Activated CD8-positive, alpha-beta memory T cell treated with anti-CD3 and anti-CD28 coated beads, Interleukin-2, amount 50 U/mL, for 1 hour (primary cell): ENCODE results near the gene SCLY.

ENCODE experiments used
- DNase-seq: peaks from one replicate; pipeline ENCODE4 v3.0.0-alpha.2; 2020; ENCODE audit errors: extremely low read depth

The SCLY gene

GRCh38 chr2:238140040-238140439, 79.2 kb downstream of the SCLY start:
- DNase-seq, result no peak

GRCh38 chr2:238140721-238141540, 80.1 kb downstream of the SCLY start:
- no peak for DNase-seq

GRCh38 chr2:238141541-238142318, 80.9 kb downstream of the SCLY start:
- no peak for DNase-seq

- DNase-seq, result no peak
Measured at GRCh38 chr2:238142382-238143205, 81.8 kb downstream of the SCLY start.

GRCh38 chr2:238143239-238143951, 82.6 kb downstream of the SCLY start:
- no peak for DNase-seq

GRCh38 chr2:238144262-238144661, 83.5 kb downstream of the SCLY start:
- DNase-seq, result no peak

GRCh38 chr2:238145046-238145445, 84.2 kb downstream of the SCLY start:
- DNase-seq, result no peak

GRCh38 chr2:238145851-238146250, 85.0 kb downstream of the SCLY start:
- DNase-seq, result no peak

- DNase-seq, result no peak
Measured at GRCh38 chr2:238146884-238147544, 86.2 kb downstream of the SCLY start.

- DNase-seq, result no peak
Measured at GRCh38 chr2:238148981-238149380, 88.2 kb downstream of the SCLY start.
